Stomach smooth muscle (tissue), 2 donors: ENCODE results near the gene CCDC148.
"Not testable (repeated sequence)": the region's sequence is repeated elsewhere in the genome, so short reads cannot be mapped to it uniquely, and the experiment has no call there.

Source experiments
- H3K27ac ChIP-seq: one replicate; pipeline ENCODE4 v1.7.0; 2013; ENCODE audit warnings: mild to moderate bottlenecking, low read length, inconsistent platforms
- H3K27me3 ChIP-seq, 2 donors: one replicate each; pipeline ENCODE4 v1.7.0; 2013; ENCODE audit warnings: low read length in 2 of 2; ENCODE audit not compliant: insufficient read depth in 2 of 2, control insufficient read depth in 1 of 2
- H3K36me3 ChIP-seq, 2 donors: one replicate each; pipeline ENCODE4 v1.7.0; 2013; ENCODE audit warnings: low read length in 2 of 2; ENCODE audit not compliant: control insufficient read depth in 2 of 2, insufficient read depth in 2 of 2
- H3K4me1 ChIP-seq: one replicate; pipeline ENCODE4 v1.7.0; 2013; ENCODE audit warnings: low read length; ENCODE audit not compliant: control insufficient read depth, insufficient read depth
- H3K4me3 ChIP-seq, 2 donors: one replicate each; pipeline ENCODE4 v1.7.0; 2013; ENCODE audit warnings: low read length in 2 of 2
- H3K9ac ChIP-seq, 2 donors: one replicate each; pipeline ENCODE4 v1.7.0; 2013; ENCODE audit warnings: low read length in 2 of 2, mild to moderate bottlenecking in 1 of 2
- H3K9me3 ChIP-seq, 2 donors: one replicate each; pipeline ENCODE4 v1.7.0; 2013; ENCODE audit warnings: low read length in 2 of 2; ENCODE audit not compliant: control insufficient read depth in 2 of 2
- donor health status: healthy.
- donor health status: Pancreatic carcinoma.

Gene CCDC148

GRCh38 chr2:158463496-158464095, 7.0 kb upstream of the CCDC148 start:
- Histone ChIP-seq H3K4me1 (no peaks in the 10 kb centered on the region), H3K27ac (no peak overlapping the region), H3K36me3 (no peaks in the 10 kb centered on the region), H3K4me3 (no peak overlapping the region), H3K9ac (no peak overlapping the region), H3K27me3 (no peaks in the 10 kb centered on the region), H3K9me3 (no peaks in the 10 kb centered on the region)

- H3K9ac ChIP-seq: no peak overlapping the region
- H3K4me1 ChIP-seq: peaks cover 7% of the 10 kb centered on the region
- no peaks in the 10 kb centered on the region for H3K9me3 ChIP-seq
- no peaks in the 10 kb centered on the region for H3K36me3 ChIP-seq
- H3K27me3 ChIP-seq: no peaks in the 10 kb centered on the region
- H3K4me3 ChIP-seq: no peak overlapping the region
- H3K27ac ChIP-seq: no peak overlapping the region
Observed at GRCh38 chr2:158460632-158461297, 4.2 kb upstream of the CCDC148 start.

- H3K9ac ChIP-seq: peak overlapping the region in 1 of 2 donors; percentile 6
- no peaks in the 10 kb centered on the region for H3K9me3 ChIP-seq
- no peaks in the 10 kb centered on the region for H3K27me3 ChIP-seq
- no peaks in the 10 kb centered on the region for H3K36me3 ChIP-seq
- H3K4me3 ChIP-seq: peak overlapping the region in 1 of 2 donors; percentile 87
- H3K4me1 ChIP-seq: peaks cover 7% of the 10 kb centered on the region
- H3K27ac ChIP-seq: no peak overlapping the region
Observed at GRCh38 chr2:158459161-158460003, 2.8 kb upstream of the CCDC148 start.

GRCh38 chr2:158458617-158458920, 2.0 kb upstream of the CCDC148 start:
- Histone ChIP-seq H3K4me3 (peak overlapping the region; percentile 84 to 87), H3K36me3 (no peaks in the 10 kb centered on the region), H3K4me1 (peaks cover 7% of the 10 kb centered on the region), H3K9ac (peak overlapping the region; percentile 71), H3K27me3 (no peaks in the 10 kb centered on the region), H3K9me3 (no peaks in the 10 kb centered on the region), H3K27ac (peak overlapping the region; percentile 78)

- Histone ChIP-seq H3K4me1 (peaks cover 7% of the 10 kb centered on the region), H3K36me3 (no peaks in the 10 kb centered on the region), H3K27ac (peak overlapping the region; percentile 78), H3K27me3 (no peaks in the 10 kb centered on the region), H3K9me3 (no peaks in the 10 kb centered on the region), H3K9ac (peak overlapping the region; percentile 71), H3K4me3 (peak overlapping the region; percentile 84 to 87)
Observed at GRCh38 chr2:158457826-158458616, 1.5 kb upstream of the CCDC148 start.

- H3K27ac ChIP-seq: peak overlapping the region; percentile 78
- H3K4me3 ChIP-seq: peak overlapping the region; percentile 84 to 87
- H3K9me3 ChIP-seq: no peaks in the 10 kb centered on the region
Observed at GRCh38 chr2:158457092-158457825, 706 bp upstream of the CCDC148 start.

GRCh38 chr2:158443606-158444005, 12.9 kb downstream of the CCDC148 start:
- H3K4me1 ChIP-seq: no peaks in the 10 kb centered on the region
- H3K36me3 ChIP-seq: no peaks in the 10 kb centered on the region
- H3K9me3 ChIP-seq: no peaks in the 10 kb centered on the region
- no peak overlapping the region for H3K4me3 ChIP-seq
- no peak overlapping the region for H3K27ac ChIP-seq
- H3K9ac ChIP-seq: no peak overlapping the region
- H3K27me3 ChIP-seq: no peaks in the 10 kb centered on the region

More at GRCh38 chr2:158457092-158457825, 706 bp upstream of the CCDC148 start:
- no peaks in the 10 kb centered on the region for H3K36me3 ChIP-seq
- H3K4me1 ChIP-seq: peaks cover 7% of the 10 kb centered on the region
- H3K9ac ChIP-seq: peak overlapping the region; percentile 71
- H3K27me3 ChIP-seq: no peaks in the 10 kb centered on the region

- not testable (repeated sequence) for H3K36me3 ChIP-seq, H3K27ac ChIP-seq, H3K27me3 ChIP-seq, H3K9me3 ChIP-seq, H3K9ac ChIP-seq, H3K4me1 ChIP-seq, H3K4me3 ChIP-seq
Observed at GRCh38 chr2:158439062-158439461, 17.5 kb downstream of the CCDC148 start.

- not testable (repeated sequence) for H3K27ac ChIP-seq, H3K27me3 ChIP-seq, H3K9me3 ChIP-seq, H3K4me1 ChIP-seq, H3K36me3 ChIP-seq, H3K9ac ChIP-seq, H3K4me3 ChIP-seq
Observed at GRCh38 chr2:158433716-158434115, 22.8 kb downstream of the CCDC148 start.

GRCh38 chr2:158432117-158432516, 24.4 kb downstream of the CCDC148 start:
- Histone ChIP-seq H3K36me3 (no peaks in the 10 kb centered on the region), H3K9ac (no peak overlapping the region), H3K27me3 (no peaks in the 10 kb centered on the region), H3K9me3 (peaks cover 0 to 10% of the 10 kb centered on the region in 2 donors), H3K27ac (no peak overlapping the region), H3K4me3 (no peak overlapping the region), H3K4me1 (no peaks in the 10 kb centered on the region)
